Testis (tissue), 2 donors: ENCODE measurements around the gene TSSC4.

Experiments
- POLR2A ChIP-seq: fragments of 450-650 bp; IDR thresholded peaks from one replicate; pipeline ENCODE4 v1.6.1; 2017; ENCODE audit warnings: antibody characterized with exemption, mild to moderate bottlenecking, moderate library complexity
- TF ChIP-seq, protein P1 (sequence below), 3 experiments: fragments of 450-650 bp in 2 of 3; fragments of 200-600 bp in 1 of 3; sonication (generic) in 1 of 3; IDR thresholded peaks; one replicate each; pipeline ENCODE4 v1.5.1; 2016 to 2019; ENCODE audit warnings: antibody characterized with exemption in 3 of 3, mild to moderate bottlenecking in 2 of 3, moderate library complexity in 1 of 3

DNA sequence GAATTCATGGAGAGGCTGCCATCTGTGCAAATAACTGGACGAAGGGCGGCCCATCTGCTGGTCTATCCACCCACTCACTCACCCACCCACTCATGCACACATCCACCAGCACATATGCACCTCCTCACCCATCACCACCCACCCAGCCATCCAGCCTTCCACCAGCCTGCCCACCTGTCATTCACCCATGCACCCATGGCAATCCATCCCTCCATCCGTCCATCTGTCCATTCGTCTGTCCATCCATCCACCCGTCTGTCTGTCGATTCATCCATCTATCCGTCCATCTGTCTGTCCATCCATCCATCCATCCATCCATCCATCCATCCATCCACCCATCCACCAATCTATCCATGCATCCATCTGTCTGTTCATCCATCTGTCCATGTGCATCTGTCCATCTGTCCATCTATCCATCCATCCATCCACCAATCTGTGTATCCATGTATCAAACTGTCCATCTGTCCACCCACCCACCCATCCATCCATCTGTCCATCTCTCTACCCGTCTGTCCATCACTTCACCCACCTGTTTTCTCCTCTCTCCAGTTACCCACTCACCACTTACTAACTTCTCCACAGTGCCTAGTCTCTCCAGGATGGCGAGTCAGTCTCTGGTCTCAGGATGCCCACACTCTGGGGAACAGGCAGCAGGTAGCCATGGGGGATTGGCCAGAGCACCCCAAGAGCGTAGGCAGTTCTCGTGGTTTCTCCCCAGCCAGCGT is 34.9 kb downstream of the TSSC4 start:
- TF ChIP-seq, protein P1, sequence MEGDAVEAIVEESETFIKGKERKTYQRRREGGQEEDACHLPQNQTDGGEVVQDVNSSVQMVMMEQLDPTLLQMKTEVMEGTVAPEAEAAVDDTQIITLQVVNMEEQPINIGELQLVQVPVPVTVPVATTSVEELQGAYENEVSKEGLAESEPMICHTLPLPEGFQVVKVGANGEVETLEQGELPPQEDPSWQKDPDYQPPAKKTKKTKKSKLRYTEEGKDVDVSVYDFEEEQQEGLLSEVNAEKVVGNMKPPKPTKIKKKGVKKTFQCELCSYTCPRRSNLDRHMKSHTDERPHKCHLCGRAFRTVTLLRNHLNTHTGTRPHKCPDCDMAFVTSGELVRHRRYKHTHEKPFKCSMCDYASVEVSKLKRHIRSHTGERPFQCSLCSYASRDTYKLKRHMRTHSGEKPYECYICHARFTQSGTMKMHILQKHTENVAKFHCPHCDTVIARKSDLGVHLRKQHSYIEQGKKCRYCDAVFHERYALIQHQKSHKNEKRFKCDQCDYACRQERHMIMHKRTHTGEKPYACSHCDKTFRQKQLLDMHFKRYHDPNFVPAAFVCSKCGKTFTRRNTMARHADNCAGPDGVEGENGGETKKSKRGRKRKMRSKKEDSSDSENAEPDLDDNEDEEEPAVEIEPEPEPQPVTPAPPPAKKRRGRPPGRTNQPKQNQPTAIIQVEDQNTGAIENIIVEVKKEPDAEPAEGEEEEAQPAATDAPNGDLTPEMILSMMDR (IDR thresholded peaks at IDR 0.05), result no peak
- TF ChIP-seq POLR2A, result no peak
